Skeletal muscle satellite cell (primary cell): ENCODE data around the gene MALAT1.
A peak's percentile ranks its signal among the peaks of the same experiment; 100 is the strongest.
"Not testable (repeated sequence)": the region's sequence is repeated elsewhere in the genome, so short reads cannot be mapped to it uniquely, and the experiment has no call there.

ENCODE experiments used
- H3K27me3 ChIP-seq: 2 replicates; pipeline ENCODE4 v1.7.0; 2013; ENCODE audit warnings: low read length; ENCODE audit not compliant: control insufficient read depth, insufficient read depth
- H3K36me3 ChIP-seq: 2 replicates; pipeline ENCODE4 v1.7.0; 2013; ENCODE audit warnings: mild to moderate bottlenecking, control low read depth, low read length; ENCODE audit not compliant: insufficient read depth
- H3K4me1 ChIP-seq: 2 replicates; pipeline ENCODE4 v1.7.0; 2013; ENCODE audit warnings: low read length; ENCODE audit not compliant: control insufficient read depth, insufficient read depth
- H3K4me2 ChIP-seq: 2 replicates; pipeline ENCODE4 v1.7.0; 2013; ENCODE audit warnings: mild to moderate bottlenecking, low read length
- H3K4me3 ChIP-seq: 2 replicates; pipeline ENCODE4 v1.7.0; 2013; ENCODE audit warnings: low read length
- H3K9ac ChIP-seq: 2 replicates; pipeline ENCODE4 v1.7.0; 2013; ENCODE audit warnings: mild to moderate bottlenecking, low read depth, low read length, moderate library complexity
- H3K9me3 ChIP-seq: replicated peaks from 2 replicates; pipeline ENCODE4 v1.7.0; 2013; ENCODE audit warnings: mild to moderate bottlenecking, control low read depth, low read length

MALAT1 gene

DNA sequence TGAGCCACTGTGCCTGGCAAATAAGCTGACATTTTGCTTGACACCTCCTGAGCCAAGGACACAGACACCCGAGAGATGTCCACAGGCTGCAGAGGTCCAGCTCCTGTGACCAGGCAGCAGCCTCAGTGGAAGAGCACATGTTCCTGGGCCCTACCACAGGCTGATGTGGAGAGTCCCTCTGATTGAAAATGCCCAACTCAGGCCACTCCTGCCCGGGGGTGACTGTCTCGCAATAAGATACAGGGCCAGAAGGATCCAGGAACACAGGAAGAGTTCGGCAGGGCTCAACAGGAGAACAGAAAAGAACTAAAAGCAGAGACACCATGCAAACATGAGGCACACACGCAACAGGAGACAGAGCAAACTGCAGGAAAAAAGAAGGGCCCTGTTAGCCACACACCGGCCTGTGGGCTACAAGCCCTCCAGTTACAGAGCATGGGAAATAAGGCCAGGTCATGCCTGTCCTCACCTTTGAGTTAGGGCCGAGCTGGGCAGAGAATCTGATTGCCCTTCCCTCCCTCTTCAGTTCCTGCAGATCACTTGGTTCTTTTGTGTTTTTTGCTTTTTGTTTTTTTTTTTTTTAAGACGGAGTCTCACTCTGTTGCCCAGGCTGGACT, 28.3 kb upstream of the MALAT1 start:
- no peaks in the 10 kb centered on the region for H3K36me3 ChIP-seq
- peak overlapping the region; percentile 90 for H3K9ac ChIP-seq
- H3K4me3 ChIP-seq, result no peak overlapping the region
- H3K9me3 ChIP-seq, result no peaks in the 10 kb centered on the region
- H3K4me1 ChIP-seq, result peaks cover 24% of the 10 kb centered on the region
- no peak overlapping the region for H3K4me2 ChIP-seq
- H3K27me3 ChIP-seq, result no peaks in the 10 kb centered on the region

GRCh38 chr11:65471447-65471891, 27.4 kb upstream of the MALAT1 start:
- peak overlapping the region; percentile 72 for H3K4me2 ChIP-seq
- no peaks in the 10 kb centered on the region for H3K36me3 ChIP-seq
- peaks cover 28% of the 10 kb centered on the region for H3K4me1 ChIP-seq
- peak overlapping the region; percentile 56 for H3K4me3 ChIP-seq
- no peaks in the 10 kb centered on the region for H3K27me3 ChIP-seq
- H3K9ac ChIP-seq, result peak overlapping the region; percentile 90
- H3K9me3 ChIP-seq, result no peaks in the 10 kb centered on the region

GRCh38 chr11:65472588-65473277, 26.1 kb upstream of the MALAT1 start:
- H3K9ac ChIP-seq, result peak overlapping the region; percentile 77

DNA sequence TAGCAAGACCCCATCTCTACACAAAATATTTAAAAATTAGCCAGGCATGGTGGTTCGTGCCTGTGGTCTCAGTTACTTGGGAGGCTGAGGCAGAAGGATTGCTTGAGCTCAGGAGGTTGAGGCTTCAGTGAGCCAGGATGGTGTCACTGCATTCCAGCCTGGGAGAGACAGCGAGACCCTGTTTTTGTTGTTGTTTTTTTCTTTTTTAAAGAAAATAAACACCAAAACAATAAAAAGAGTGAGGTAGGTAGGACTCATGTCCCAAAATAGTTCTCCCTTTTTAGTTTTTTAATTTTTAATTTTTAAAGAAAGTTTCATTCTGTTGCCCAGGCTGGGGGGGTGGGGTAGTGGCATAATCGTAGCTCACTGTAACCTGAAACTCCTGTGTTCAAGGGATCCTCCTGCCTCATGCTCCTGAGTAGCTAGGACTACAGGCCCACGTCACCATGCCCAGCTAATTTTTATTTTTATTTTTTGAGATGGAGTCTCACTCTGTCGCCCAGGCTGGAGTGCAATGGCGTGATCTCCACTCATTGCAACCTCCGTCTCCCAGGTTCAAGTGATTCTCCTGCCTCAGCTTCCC, 25.5 kb upstream of the MALAT1 start:
- Histone ChIP-seq H3K36me3 (no peaks in the 10 kb centered on the region), H3K27me3 (no peaks in the 10 kb centered on the region), H3K9me3 (no peaks in the 10 kb centered on the region), H3K4me1 (peaks cover 42% of the 10 kb centered on the region), H3K4me2 (no peak overlapping the region), H3K9ac (peak overlapping the region; percentile 38), H3K4me3 (no peak overlapping the region)

More at GRCh38 chr11:65472588-65473277, 26.1 kb upstream of the MALAT1 start:
- not testable (repeated sequence) for H3K4me3 ChIP-seq, H3K36me3 ChIP-seq, H3K27me3 ChIP-seq, H3K9me3 ChIP-seq
- Histone ChIP-seq H3K4me1 (peaks cover 37% of the 10 kb centered on the region), H3K4me2 (peak overlapping the region; percentile 9)

DNA sequence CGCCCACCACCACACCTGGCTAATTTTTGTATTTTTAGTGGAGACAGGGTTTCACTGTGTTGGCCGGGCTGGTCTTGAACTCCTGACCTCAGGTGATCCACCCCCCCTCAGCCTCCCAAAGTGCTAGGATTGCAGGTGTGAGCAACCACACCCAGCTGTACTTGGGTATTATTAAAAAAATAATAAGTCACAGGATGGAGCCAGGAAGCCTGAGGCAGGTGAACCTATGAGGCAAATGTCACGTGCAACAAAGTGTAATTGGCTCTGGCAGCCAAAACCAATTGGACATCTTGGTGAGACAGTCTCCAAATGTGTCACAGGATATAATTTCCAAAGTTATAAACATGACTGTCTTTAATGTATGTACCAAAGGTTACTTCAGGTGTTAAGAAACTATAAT, 24.0 kb upstream of the MALAT1 start:
- Histone ChIP-seq H3K4me3 (no peak overlapping the region), H3K4me1 (peaks cover 53% of the 10 kb centered on the region), H3K9ac (no peak overlapping the region), H3K27me3 (no peaks in the 10 kb centered on the region), H3K4me2 (no peak overlapping the region), H3K9me3 (no peaks in the 10 kb centered on the region), H3K36me3 (no peaks in the 10 kb centered on the region)

DNA sequence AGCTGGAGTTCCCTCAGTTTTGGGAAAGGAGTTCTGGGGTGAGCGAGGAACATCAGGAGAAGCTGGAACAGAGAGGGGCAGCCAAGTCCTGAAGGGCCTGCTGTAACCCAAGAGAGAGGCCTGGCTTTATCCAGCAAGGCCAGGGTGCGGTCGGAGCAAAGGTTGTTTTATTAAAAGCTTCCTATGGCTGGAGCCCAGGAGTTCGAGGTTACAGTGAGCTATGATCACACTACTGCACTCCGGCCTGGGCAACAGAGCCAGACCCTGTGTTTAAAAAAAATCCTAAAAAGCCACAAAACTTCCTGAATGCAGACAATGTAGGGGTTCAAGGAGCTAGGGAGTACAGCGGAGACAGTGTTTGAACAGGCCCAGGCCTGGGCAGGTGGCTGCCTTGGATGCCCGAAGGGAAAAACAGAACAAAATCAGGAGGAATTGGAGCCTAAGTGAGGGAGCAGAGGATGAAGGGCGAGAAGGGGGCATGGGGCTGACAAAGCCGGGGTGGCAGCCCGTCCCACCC, 22.2 kb upstream of the MALAT1 start:
- Histone ChIP-seq H3K4me3 (peak overlapping the region; percentile 82), H3K36me3 (no peaks in the 10 kb centered on the region), H3K27me3 (no peaks in the 10 kb centered on the region), H3K4me1 (peaks cover 56% of the 10 kb centered on the region), H3K9me3 (no peaks in the 10 kb centered on the region), H3K4me2 (peak overlapping the region; percentile 99), H3K9ac (peak overlapping the region; percentile 100)

- H3K27me3 ChIP-seq, result no peaks in the 10 kb centered on the region
- peak overlapping the region; percentile 99 for H3K4me2 ChIP-seq
- H3K9me3 ChIP-seq, result no peaks in the 10 kb centered on the region
- H3K4me1 ChIP-seq, result peaks cover 53% of the 10 kb centered on the region
- H3K36me3 ChIP-seq, result no peaks in the 10 kb centered on the region
- peak overlapping the region; percentile 82 for H3K4me3 ChIP-seq
- H3K9ac ChIP-seq, result peak overlapping the region; percentile 100
Observed at GRCh38 chr11:65477149-65477965, 21.5 kb upstream of the MALAT1 start.

DNA sequence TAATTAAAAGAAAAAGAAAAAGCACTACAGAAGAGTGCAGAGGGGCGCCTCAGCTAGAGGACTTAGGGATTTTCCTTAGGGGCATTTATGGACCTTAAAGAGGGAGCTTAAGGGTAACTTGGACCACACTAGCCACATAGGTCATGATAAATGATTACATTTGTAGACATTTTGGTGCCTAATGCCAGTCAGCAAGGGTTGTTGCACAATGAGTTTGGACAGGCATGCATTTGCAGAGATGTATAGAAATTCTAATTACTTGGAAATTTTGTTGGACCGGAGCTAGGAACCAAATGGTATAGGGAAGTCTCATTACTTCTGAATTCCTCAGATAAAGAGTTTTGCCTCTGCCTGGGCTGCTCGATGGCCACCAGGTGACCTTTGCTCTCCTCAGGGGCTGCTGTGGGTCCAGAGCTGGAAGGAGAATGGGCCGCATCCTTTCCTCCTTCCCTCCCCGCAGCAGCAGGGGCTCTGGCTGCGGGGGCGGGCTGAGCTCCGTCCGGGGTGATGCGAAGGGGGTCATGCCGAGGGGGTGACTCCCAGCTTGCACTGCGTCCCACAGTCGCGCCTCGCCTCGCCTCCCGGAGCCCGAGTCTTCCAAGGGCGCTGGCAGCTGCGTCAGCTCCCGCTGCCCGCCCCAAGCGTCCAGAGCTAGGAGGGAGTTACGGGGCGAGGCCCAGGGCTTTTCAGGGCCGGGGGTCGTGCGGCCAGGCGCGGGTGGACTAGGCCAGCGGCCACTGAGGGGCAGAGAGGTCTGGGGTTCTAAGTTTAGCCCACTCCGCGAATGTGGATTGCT, 20.3 kb upstream of the MALAT1 start:
- peaks cover 43% of the 10 kb centered on the region for H3K4me1 ChIP-seq

GRCh38 chr11:65479184-65480145, 19.4 kb upstream of the MALAT1 start:
- Histone ChIP-seq H3K9ac (peak overlapping the region; percentile 100), H3K36me3 (no peaks in the 10 kb centered on the region), H3K4me2 (peak overlapping the region; percentile 77), H3K27me3 (no peaks in the 10 kb centered on the region), H3K9me3 (no peaks in the 10 kb centered on the region), H3K4me1 (peaks cover 43% of the 10 kb centered on the region), H3K4me3 (peak overlapping the region; percentile 54)

More for the DNA sequence above, 20.3 kb upstream of the MALAT1 start:
- Histone ChIP-seq H3K4me2 (peak overlapping the region; percentile 77), H3K4me3 (peak overlapping the region; percentile 54), H3K9me3 (no peaks in the 10 kb centered on the region), H3K9ac (peak overlapping the region; percentile 100), H3K27me3 (no peaks in the 10 kb centered on the region), H3K36me3 (no peaks in the 10 kb centered on the region)
